H9 (cell line): ENCODE measurements around the gene PLA1A. TPM values are rescaled to one million over a fixed set of nuclear protein-coding genes. Genes with fewer than 3 reads are reported as not detected.

ENCODE experiments used
- DNase-seq: peaks from one replicate; pipeline ENCODE4 v3.0.0-alpha.2; 2017
- H2AFZ ChIP-seq: one replicate; pipeline ENCODE4 v1.6.1; 2013; ENCODE audit warnings: mild to moderate bottlenecking, low read length, control low read depth, moderate library complexity
- H2AK5ac ChIP-seq: 2 replicates; pipeline ENCODE4 v1.6.1; 2013; ENCODE audit warnings: low read length, control low read depth, mixed read lengths; ENCODE audit not compliant: insufficient read length
- H2BK120ac ChIP-seq: one replicate; pipeline ENCODE4 v1.6.1; 2013; ENCODE audit warnings: low read depth, mild to moderate bottlenecking, low read length, control low read depth, inconsistent platforms; ENCODE audit not compliant: poor library complexity, severe bottlenecking
- H2BK12ac ChIP-seq: 2 replicates; pipeline ENCODE4 v1.6.1; 2013; ENCODE audit warnings: low read length, control low read depth, mixed read lengths, low read depth; ENCODE audit not compliant: insufficient read length
- H2BK15ac ChIP-seq: 2 replicates; pipeline ENCODE4 v1.6.1; 2013; ENCODE audit warnings: low read depth, low read length, control low read depth
- H2BK20ac ChIP-seq: one replicate; pipeline ENCODE4 v1.6.1; 2013; ENCODE audit warnings: low read depth, mild to moderate bottlenecking, low read length, control low read depth, inconsistent platforms; ENCODE audit not compliant: poor library complexity, severe bottlenecking
- H2BK5ac ChIP-seq: 2 replicates; pipeline ENCODE4 v1.6.1; 2013; ENCODE audit warnings: low read length, control low read depth, mixed read lengths; ENCODE audit not compliant: insufficient read length
- H3K14ac ChIP-seq: 2 replicates; pipeline ENCODE4 v1.6.1; 2013; ENCODE audit warnings: low read length, control low read depth; ENCODE audit not compliant: insufficient read depth
- H3K18ac ChIP-seq: 2 replicates; pipeline ENCODE4 v1.6.1; 2013; ENCODE audit warnings: low read depth, mild to moderate bottlenecking, mixed read lengths, low read length, control low read depth; ENCODE audit not compliant: insufficient read length
- H3K23ac ChIP-seq: 2 replicates; pipeline ENCODE4 v1.6.1; 2013; ENCODE audit warnings: low read length, control low read depth, mixed read lengths, low read depth; ENCODE audit not compliant: insufficient read length
- H3K23me2 ChIP-seq: 2 replicates; pipeline ENCODE4 v1.6.1; 2013; ENCODE audit warnings: low read depth, mild to moderate bottlenecking, mixed read lengths, low read length, control low read depth; ENCODE audit not compliant: insufficient read length, poor library complexity, severe bottlenecking
- H3K27ac ChIP-seq: 2 replicates; pipeline ENCODE4 v1.5.1; 2013; ENCODE audit warnings: low read length, control low read depth, mixed read lengths, low read depth; ENCODE audit not compliant: insufficient read length
- H3K27me3 ChIP-seq: 2 replicates; pipeline ENCODE4 v1.6.1; 2013; ENCODE audit warnings: low read length, control low read depth, inconsistent platforms; ENCODE audit not compliant: insufficient read depth
- H3K4ac ChIP-seq: 2 replicates; pipeline ENCODE4 v1.6.1; 2013; ENCODE audit warnings: low read depth, mild to moderate bottlenecking, control low read depth, inconsistent platforms, low read length, moderate library complexity
- H3K4me1 ChIP-seq: 2 replicates; pipeline ENCODE4 v1.6.1; 2013; ENCODE audit warnings: low read length, control low read depth, inconsistent platforms; ENCODE audit not compliant: insufficient read depth
- H3K4me2 ChIP-seq: 2 replicates; pipeline ENCODE4 v1.6.1; 2013; ENCODE audit warnings: low read length, control low read depth, mixed read lengths; ENCODE audit not compliant: insufficient read length, insufficient read depth
- H3K56ac ChIP-seq: 2 replicates; pipeline ENCODE4 v1.6.1; 2013; ENCODE audit warnings: low read depth, mild to moderate bottlenecking, mixed read lengths, low read length, control low read depth; ENCODE audit not compliant: insufficient read length
- H3K79me1 ChIP-seq: 2 replicates; pipeline ENCODE4 v1.6.1; 2013; ENCODE audit warnings: low read depth, mild to moderate bottlenecking, moderate library complexity, low read length, control low read depth, inconsistent platforms; ENCODE audit not compliant: insufficient read depth, poor library complexity, severe bottlenecking
- H3K79me2 ChIP-seq: 2 replicates; pipeline ENCODE4 v1.6.1; 2013; ENCODE audit warnings: low read length, control low read depth, inconsistent platforms; ENCODE audit not compliant: insufficient read depth
- H3K9ac ChIP-seq: 2 replicates; pipeline ENCODE4 v1.6.1; 2013; ENCODE audit warnings: low read length, control low read depth, mixed read lengths; ENCODE audit not compliant: insufficient read length; ENCODE audit errors: extremely low read depth
- H3K9me3 ChIP-seq: one replicate; pipeline ENCODE4 v1.6.1; 2013; ENCODE audit warnings: low read depth, low read length, inconsistent platforms; ENCODE audit not compliant: control insufficient read depth
- H3T11ph ChIP-seq: one replicate; pipeline ENCODE4 v1.6.1; 2013; ENCODE audit warnings: mild to moderate bottlenecking, low read length, control low read depth, inconsistent platforms
- H4K20me1 ChIP-seq: one replicate; pipeline ENCODE4 v1.6.1; 2013; ENCODE audit not compliant: control insufficient read depth, insufficient read length, insufficient read depth
- H4K5ac ChIP-seq: 2 replicates; pipeline ENCODE4 v1.6.1; 2013; ENCODE audit warnings: low read depth, mild to moderate bottlenecking, mixed read lengths, low read length, control low read depth; ENCODE audit not compliant: insufficient read length
- H4K8ac ChIP-seq: replicated peaks from 2 replicates; pipeline ENCODE4 v1.6.1; 2013; ENCODE audit warnings: low read length, control low read depth, mixed read lengths, low read depth; ENCODE audit not compliant: insufficient read length
- H4K91ac ChIP-seq: 2 replicates; pipeline ENCODE4 v1.6.1; 2013; ENCODE audit warnings: low read depth, mild to moderate bottlenecking, moderate library complexity, mixed read lengths, low read length, control low read depth; ENCODE audit not compliant: insufficient read length
- H3K27ac Mint-ChIP-seq, 3 experiments: 2 replicates in 2 of 3; 3 replicates in 1 of 3; pipeline ENCODE4 v1.8.0; 2020 to 2021; ENCODE audit warnings: mixed read lengths in 3 of 3, mild to moderate bottlenecking in 1 of 3, moderate library complexity in 1 of 3
- H3K27me3 Mint-ChIP-seq: 2 replicates; pipeline ENCODE4 v1.8.0; 2021; ENCODE audit warnings: low read depth, mild to moderate bottlenecking, moderate library complexity, mixed read lengths
- H3K36me3 Mint-ChIP-seq, 3 experiments: 2 replicates in 2 of 3; 3 replicates in 1 of 3; pipeline ENCODE4 v1.8.0; 2020 to 2021; ENCODE audit warnings: low read depth in 3 of 3, mixed read lengths in 3 of 3; ENCODE audit not compliant: insufficient read depth in 1 of 3
- H3K4me1 Mint-ChIP-seq, 2 experiments: 2 replicates each; pipeline ENCODE4 v1.8.0; 2020; ENCODE audit warnings: mixed read lengths in 2 of 2
- H3K4me3 Mint-ChIP-seq, 2 experiments: 2 replicates in 1 of 2; 3 replicates in 1 of 2; pipeline ENCODE4 v1.8.0; 2020 to 2021; ENCODE audit warnings: mild to moderate bottlenecking in 2 of 2, mixed read lengths in 2 of 2, moderate library complexity in 1 of 2
- H3K9me3 Mint-ChIP-seq, 2 experiments: 2 replicates in 1 of 2; 3 replicates in 1 of 2; pipeline ENCODE4 v1.8.0; 2020; ENCODE audit warnings: mild to moderate bottlenecking in 2 of 2, mixed read lengths in 2 of 2, moderate library complexity in 1 of 2
- WGBS: extraction: QIAGEN DNeasy Blood & Tissue Kit; methylation state at CpG from one replicate; pipeline ENCODE4 v1.1.7; 2013; ENCODE audit warnings: missing lambda C conversion rate, low lambda C conversion rate, mixed read lengths; ENCODE audit not compliant: insufficient read length; ENCODE audit errors: extremely low coverage; 5-methylcytosine and 5-hydroxymethylcytosine counted together
- total RNA-seq: library from RNA; stranded (reverse); gene quantifications from 2 replicates; pipeline ENCODE4 v1.2.1, GENCODE V29; 2021
- TF ChIP-seq, protein P1 (sequence below): fragments of 200-600 bp; sonication (generic); conservative IDR thresholded peaks from 3 replicates; pipeline ENCODE4 v1.8.0; 2021; ENCODE audit warnings: antibody characterized with exemption, mild to moderate bottlenecking

The PLA1A gene
- total RNA-seq, 1 experiment from 2014 or later, result not detected

DNA sequence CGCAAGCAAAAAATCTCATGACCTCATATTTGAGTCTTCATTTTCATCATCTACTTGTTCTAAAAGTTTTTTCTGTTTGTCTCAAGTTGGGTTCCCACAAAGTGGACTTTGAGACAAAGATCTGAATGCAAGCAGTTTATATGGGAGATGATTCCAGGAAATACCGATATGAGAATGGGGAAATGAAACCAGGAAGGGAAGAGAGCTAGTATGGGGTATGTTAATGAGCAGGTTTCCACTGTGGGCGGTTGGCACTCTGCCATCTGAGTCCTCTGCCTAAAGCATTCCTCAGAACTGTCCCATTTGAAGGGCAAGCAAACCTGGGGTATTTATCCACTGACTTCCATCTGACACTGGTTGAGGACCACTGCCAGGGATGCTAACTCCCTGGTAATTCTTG is 9.6 kb upstream of the PLA1A start:
- Histone ChIP-seq H2AK5ac (no peak overlapping the region), H3K79me2 (no peaks in the 10 kb centered on the region), H3K23ac (no peak overlapping the region), H3T11ph (no peak overlapping the region), H3K4me1 (no peaks in the 10 kb centered on the region; the same call in 1 of the 2 replicates), H2BK20ac (no peak overlapping the region), H3K27ac (no peak overlapping the region), H2BK120ac (no peak overlapping the region), H2AFZ (no peak overlapping the region), H4K91ac (no peak overlapping the region), H3K27me3 (no peaks in the 10 kb centered on the region), H4K8ac (no peak overlapping the region), H3K14ac (no peak overlapping the region), H4K5ac (no peak overlapping the region), H3K9ac (no peak overlapping the region), H2BK12ac (no peak overlapping the region), H3K18ac (no peak overlapping the region), H4K20me1 (no peaks in the 10 kb centered on the region), H3K23me2 (no peaks in the 10 kb centered on the region), H3K4me2 (no peak overlapping the region), H3K79me1 (no peaks in the 10 kb centered on the region), H3K56ac (no peak overlapping the region), H3K4ac (no peak overlapping the region), H3K9me3 (no peaks in the 10 kb centered on the region), H2BK5ac (no peak overlapping the region), H2BK15ac (no peak overlapping the region)
- no peak for DNase-seq
- H3K4me1 Mint-ChIP-seq, result peaks cover 17 to 21% of the 10 kb centered on the region in 2 experiments
- TF ChIP-seq, protein P1, sequence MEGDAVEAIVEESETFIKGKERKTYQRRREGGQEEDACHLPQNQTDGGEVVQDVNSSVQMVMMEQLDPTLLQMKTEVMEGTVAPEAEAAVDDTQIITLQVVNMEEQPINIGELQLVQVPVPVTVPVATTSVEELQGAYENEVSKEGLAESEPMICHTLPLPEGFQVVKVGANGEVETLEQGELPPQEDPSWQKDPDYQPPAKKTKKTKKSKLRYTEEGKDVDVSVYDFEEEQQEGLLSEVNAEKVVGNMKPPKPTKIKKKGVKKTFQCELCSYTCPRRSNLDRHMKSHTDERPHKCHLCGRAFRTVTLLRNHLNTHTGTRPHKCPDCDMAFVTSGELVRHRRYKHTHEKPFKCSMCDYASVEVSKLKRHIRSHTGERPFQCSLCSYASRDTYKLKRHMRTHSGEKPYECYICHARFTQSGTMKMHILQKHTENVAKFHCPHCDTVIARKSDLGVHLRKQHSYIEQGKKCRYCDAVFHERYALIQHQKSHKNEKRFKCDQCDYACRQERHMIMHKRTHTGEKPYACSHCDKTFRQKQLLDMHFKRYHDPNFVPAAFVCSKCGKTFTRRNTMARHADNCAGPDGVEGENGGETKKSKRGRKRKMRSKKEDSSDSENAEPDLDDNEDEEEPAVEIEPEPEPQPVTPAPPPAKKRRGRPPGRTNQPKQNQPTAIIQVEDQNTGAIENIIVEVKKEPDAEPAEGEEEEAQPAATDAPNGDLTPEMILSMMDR, result no peak
- peaks cover 6 to 13% of the 10 kb centered on the region in 2 experiments; a peak in 4 of 5 replicates for H3K9me3 Mint-ChIP-seq
- WGBS, result no CpG with 5 or more reads among the region's 3 CpGs
- peaks cover 5% of the 10 kb centered on the region for H3K27me3 Mint-ChIP-seq
- H3K36me3 Mint-ChIP-seq, result peaks cover 0 to 5% (median 2%) of the 10 kb centered on the region in 3 experiments; a peak in 5 of 7 replicates
- no peak overlapping the region for H3K27ac Mint-ChIP-seq
- no peak overlapping the region for H3K4me3 Mint-ChIP-seq
